Chondrocyte (in vitro differentiated cells): Measurements from ENCODE around the gene FNDC10. TPM values are rescaled to one million over a fixed set of nuclear protein-coding genes. Genes with fewer than 3 reads are reported as not detected.

Experiments used
- DNase-seq: peaks from one replicate; pipeline ENCODE4 v3.0.0; 2021; ENCODE audit warnings: mixed read lengths, low spot score
- H3K27ac Mint-ChIP-seq: one replicate; pipeline ENCODE4 v1.8.0; 2021; ENCODE audit warnings: mild to moderate bottlenecking, moderate library complexity, mixed read lengths; ENCODE audit not compliant: unreplicated experiment
- H3K27me3 Mint-ChIP-seq: 2 replicates; pipeline ENCODE4 v1.8.0; 2021; ENCODE audit warnings: low read depth, mixed read lengths
- H3K36me3 Mint-ChIP-seq: 2 replicates; pipeline ENCODE4 v1.8.0; 2021; ENCODE audit warnings: low read depth, mixed read lengths
- H3K4me1 Mint-ChIP-seq: 2 replicates; pipeline ENCODE4 v1.8.0; 2021; ENCODE audit warnings: low read depth, mild to moderate bottlenecking, mixed read lengths
- H3K4me3 Mint-ChIP-seq: one replicate; pipeline ENCODE4 v1.8.0; 2021; ENCODE audit warnings: mild to moderate bottlenecking, moderate library complexity, mixed read lengths; ENCODE audit not compliant: unreplicated experiment
- H3K9me3 Mint-ChIP-seq: 2 replicates; pipeline ENCODE4 v1.8.0; 2021; ENCODE audit warnings: low read depth, mixed read lengths
- total RNA-seq: library from RNA; stranded (reverse); gene quantifications from 3 replicates; pipeline ENCODE4 v1.2.1, GENCODE V29; 2021
- TF ChIP-seq, protein P1 (sequence below): fragments of 200-600 bp; sonication (generic); IDR thresholded peaks from 2 replicates; pipeline ENCODE4 v1.5.0; 2021; ENCODE audit warnings: antibody characterized with exemption, mild to moderate bottlenecking, moderate library complexity

The FNDC10 gene
- total RNA-seq, 1 donor from 2014 or later, result 24.8 TPM

DNA sequence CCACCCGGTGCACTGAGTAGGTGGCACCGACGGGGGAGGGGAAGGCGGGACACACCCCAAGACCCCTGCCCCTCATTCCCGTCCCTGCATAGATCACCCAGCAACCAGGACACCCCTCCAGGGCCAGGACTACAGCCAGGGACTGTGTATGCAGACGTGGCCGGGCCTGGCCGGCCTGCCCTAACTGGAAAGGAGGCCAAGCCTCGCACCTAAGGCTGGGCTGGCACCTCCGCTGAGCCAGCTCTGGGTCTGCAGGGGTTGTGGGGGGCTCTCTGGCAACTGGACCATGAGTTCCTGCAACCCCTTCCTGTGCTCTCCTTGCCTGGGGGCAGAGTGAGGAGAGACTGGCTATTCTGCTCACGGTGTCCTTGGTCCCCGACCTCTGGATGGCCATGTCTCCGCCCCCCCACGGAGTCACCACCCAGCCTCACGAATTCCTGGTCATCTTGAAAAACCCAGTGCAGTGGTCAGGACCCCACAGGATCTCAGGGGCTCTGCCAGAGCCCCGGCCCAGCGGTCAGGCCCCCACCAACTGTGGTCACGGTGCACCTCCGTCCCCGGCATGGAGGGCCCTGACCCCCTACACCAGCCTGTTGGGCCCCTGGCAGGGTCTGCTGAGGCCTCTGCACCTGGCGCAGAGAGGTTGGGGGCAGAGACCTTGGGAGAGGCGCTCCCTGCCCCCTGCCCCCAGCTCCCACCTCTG lies 1.1 kb upstream of the FNDC10 start:
- Mint-ChIP-seq H3K4me1 (peaks cover 11% of the 10 kb centered on the region), H3K9me3 (no peaks in the 10 kb centered on the region), H3K27me3 (peaks cover 8% of the 10 kb centered on the region), H3K36me3 (no peaks in the 10 kb centered on the region), H3K27ac (no peak overlapping the region), H3K4me3 (peak overlapping the region; percentile 61)
- DNase-seq, result peak; percentile 81
- TF ChIP-seq, protein P1, sequence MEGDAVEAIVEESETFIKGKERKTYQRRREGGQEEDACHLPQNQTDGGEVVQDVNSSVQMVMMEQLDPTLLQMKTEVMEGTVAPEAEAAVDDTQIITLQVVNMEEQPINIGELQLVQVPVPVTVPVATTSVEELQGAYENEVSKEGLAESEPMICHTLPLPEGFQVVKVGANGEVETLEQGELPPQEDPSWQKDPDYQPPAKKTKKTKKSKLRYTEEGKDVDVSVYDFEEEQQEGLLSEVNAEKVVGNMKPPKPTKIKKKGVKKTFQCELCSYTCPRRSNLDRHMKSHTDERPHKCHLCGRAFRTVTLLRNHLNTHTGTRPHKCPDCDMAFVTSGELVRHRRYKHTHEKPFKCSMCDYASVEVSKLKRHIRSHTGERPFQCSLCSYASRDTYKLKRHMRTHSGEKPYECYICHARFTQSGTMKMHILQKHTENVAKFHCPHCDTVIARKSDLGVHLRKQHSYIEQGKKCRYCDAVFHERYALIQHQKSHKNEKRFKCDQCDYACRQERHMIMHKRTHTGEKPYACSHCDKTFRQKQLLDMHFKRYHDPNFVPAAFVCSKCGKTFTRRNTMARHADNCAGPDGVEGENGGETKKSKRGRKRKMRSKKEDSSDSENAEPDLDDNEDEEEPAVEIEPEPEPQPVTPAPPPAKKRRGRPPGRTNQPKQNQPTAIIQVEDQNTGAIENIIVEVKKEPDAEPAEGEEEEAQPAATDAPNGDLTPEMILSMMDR, result no peak

DNA sequence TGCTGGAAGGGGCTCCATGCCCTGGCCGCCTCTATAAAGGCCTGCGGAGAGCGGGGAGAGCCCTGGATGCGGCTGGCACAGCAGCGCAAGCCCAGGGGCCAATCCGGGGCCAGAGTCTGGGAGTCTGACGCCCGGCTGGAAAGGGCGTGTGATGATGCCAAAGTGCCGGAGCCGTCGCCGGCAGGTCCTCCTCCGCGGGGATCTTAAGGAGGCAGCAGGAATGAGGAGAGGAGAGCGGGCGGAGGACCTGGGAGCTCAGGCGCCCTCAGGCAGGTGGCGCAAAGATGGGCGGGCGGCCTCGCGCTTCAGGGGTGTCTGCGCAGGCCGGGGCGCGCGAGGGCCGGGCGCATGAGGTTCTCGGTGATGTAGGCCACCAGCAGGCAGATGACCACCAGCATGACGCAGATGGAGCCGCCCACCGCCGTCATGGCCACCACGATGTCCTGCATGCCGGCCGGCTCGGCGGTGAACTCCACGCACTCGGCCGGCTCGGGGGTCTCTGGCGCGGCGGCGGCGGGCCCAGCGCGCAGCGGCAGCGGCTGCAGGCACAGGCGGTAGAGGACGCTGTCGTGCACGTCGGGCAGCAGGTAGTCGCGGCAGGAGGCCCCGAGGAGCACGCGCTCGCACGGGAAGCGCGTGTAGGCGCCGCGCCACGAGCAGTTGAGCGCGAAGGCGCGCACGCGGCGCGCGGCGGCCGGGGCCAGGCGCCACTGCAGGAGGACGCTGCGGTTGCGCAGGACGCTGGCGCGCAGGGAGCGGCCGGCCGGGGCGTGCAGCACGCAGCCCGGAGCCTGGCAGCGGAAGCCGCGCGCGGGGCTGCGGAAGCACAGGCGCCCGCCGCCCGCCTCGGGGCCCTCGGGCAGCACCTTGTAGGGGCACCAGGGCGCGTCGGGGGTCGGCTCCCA lies 653 bp downstream of the FNDC10 start:
- Mint-ChIP-seq H3K36me3 (no peaks in the 10 kb centered on the region), H3K4me3 (peak overlapping the region; percentile 64), H3K9me3 (no peaks in the 10 kb centered on the region), H3K27me3 (peaks cover 8% of the 10 kb centered on the region), H3K4me1 (peaks cover 11% of the 10 kb centered on the region), H3K27ac (no peak overlapping the region)
- peak; percentile 88 for DNase-seq
- TF ChIP-seq, protein P1, result peak; percentile 52

DNA sequence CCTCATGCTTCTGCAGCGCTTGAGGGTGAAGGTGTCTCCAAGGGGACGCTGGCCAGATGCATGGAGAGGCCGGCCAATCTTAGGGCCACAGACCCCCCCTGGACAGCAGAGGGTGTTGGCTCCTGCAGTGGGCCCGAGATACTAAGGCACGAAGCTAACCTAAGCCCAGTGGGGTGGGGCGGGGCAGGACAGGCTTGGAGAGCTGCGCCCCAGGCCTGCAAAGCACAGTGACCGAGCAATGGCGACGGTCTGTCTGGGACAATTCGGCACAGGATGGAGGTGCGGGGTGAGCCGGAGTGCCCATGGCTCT lies 1.3 kb downstream of the FNDC10 start:
- Mint-ChIP-seq H3K9me3 (no peaks in the 10 kb centered on the region), H3K27ac (no peak overlapping the region), H3K27me3 (peaks cover 8% of the 10 kb centered on the region), H3K4me3 (peak overlapping the region; percentile 64), H3K36me3 (no peaks in the 10 kb centered on the region), H3K4me1 (peaks cover 11% of the 10 kb centered on the region)
- TF ChIP-seq, protein P1, result no peak
- no peak for DNase-seq

DNA sequence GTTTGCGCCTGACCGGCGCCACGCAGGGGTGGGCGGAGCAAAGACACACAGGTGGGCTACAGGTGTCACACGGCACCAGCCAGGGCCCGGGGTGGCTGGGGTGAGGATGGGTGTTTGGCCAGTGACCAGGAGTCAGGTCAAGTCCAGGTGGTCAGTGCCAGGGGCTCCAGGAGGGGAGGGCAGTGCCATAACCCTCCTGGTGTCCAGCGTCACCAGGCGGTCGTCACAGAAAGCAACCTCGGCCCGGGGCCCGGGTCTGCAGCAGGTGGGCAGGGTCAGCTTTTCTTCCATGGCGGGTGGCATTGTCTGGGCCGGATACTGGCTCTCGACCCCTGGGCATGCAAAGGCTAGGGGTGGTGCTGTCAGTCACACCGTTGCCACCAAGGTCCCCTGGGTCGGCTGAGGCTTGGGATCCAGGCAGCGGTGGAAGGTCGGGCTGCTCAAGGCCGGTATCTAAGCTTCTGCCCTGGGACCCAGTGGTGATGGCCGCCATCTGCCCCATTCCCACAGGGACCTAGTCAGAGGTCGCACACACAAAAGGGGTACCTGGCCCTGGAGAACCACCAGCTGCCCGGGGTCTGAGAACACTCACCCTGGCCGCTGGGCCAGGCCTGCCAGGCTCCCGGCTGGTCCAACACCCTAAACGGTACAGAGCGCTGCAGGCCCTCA lies 1.8 kb downstream of the FNDC10 start:
- Mint-ChIP-seq H3K27ac (no peak overlapping the region), H3K36me3 (no peaks in the 10 kb centered on the region), H3K4me3 (peak overlapping the region; percentile 64), H3K27me3 (peaks cover 8% of the 10 kb centered on the region), H3K9me3 (no peaks in the 10 kb centered on the region), H3K4me1 (peaks cover 11% of the 10 kb centered on the region)
- peak; percentile 88 for DNase-seq
- TF ChIP-seq, protein P1, result no peak

DNA sequence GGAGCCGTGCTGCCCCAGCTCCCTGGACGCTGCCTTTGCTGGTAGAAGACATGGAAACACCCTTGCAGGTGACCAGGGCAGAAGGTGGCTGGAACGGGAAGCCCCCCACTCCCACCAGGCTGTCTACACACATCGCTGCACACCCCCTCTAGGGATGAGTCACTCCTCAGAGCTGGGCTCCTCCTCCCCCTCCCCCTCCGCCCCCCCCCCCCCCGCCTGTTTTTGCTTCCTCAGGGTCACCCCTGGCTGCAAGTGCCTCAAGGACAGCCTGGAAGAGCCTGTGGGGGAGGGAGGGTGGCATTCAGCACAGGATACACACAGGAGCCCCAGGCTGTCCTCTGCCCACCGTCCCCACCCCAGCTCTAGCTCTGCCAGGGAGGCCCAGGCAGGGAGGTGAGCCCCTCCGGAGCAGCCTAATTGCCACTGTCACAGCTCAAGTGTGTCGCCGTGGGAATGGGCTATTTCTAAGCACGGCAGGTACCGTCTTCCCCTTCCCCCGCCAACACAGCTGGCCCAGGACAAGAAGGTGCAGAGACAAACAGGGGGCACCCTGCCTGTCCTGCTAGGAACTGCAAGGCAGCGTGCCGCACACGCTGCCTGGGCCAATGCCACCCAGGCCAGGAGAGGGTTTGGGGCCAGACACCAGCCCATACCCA lies 2.5 kb downstream of the FNDC10 start:
- no peak overlapping the region for H3K27ac Mint-ChIP-seq
- peaks cover 11% of the 10 kb centered on the region for H3K4me1 Mint-ChIP-seq
- no peaks in the 10 kb centered on the region for H3K36me3 Mint-ChIP-seq
- H3K4me3 Mint-ChIP-seq, result peak overlapping the region; percentile 22
- H3K27me3 Mint-ChIP-seq, result peaks cover 8% of the 10 kb centered on the region
- DNase-seq, result no peak
- H3K9me3 Mint-ChIP-seq, result no peaks in the 10 kb centered on the region
- TF ChIP-seq, protein P1, result peak; percentile 57
